WTC11 (cell line): Measurements from ENCODE around the gene FOXC1. TPM values are rescaled to one million over a fixed set of nuclear protein-coding genes. Genes with fewer than 3 reads are reported as not detected.

Experiments
- ATAC-seq: fragments of 200-7000 bp; cut with Tn5 transposase; 2 replicates; pipeline ENCODE4 v1.10.0; 2021; ENCODE audit warnings: mild to moderate bottlenecking, moderate library complexity
- CTCF ChIA-PET: fragments of 300-600 bp; sonication (Branson Sonifier 250); formaldehyde crosslinking; loops from one replicate; lab custom pipeline; 2021; ENCODE audit warnings: antibody characterized with exemption; lab: Charles Lee
- POLR2A ChIA-PET: fragments of 350-600 bp; sonication (Branson Sonifier 250); formaldehyde crosslinking; loops from one replicate; lab custom pipeline; 2021; ENCODE audit warnings: antibody characterized with exemption; lab: Charles Lee
- DNase-seq: peaks from one replicate; pipeline ENCODE4 v3.0.0; 2021; ENCODE audit warnings: low spot score
- H3K27ac Mint-ChIP-seq: 2 replicates; pipeline ENCODE4 v1.8.0; 2021; ENCODE audit warnings: mixed read lengths
- H3K27me3 Mint-ChIP-seq: 2 replicates; pipeline ENCODE4 v1.8.0; 2021; ENCODE audit warnings: low read depth, mild to moderate bottlenecking, moderate library complexity, mixed read lengths
- H3K36me3 Mint-ChIP-seq: 2 replicates; pipeline ENCODE4 v1.8.0; 2021; ENCODE audit warnings: mixed read lengths
- H3K4me1 Mint-ChIP-seq: 2 replicates; pipeline ENCODE4 v1.8.0; 2022; ENCODE audit warnings: mixed read lengths
- H3K4me3 Mint-ChIP-seq: 2 replicates; pipeline ENCODE4 v1.8.0; 2021; ENCODE audit warnings: mild to moderate bottlenecking, moderate library complexity, mixed read lengths
- H3K9me3 Mint-ChIP-seq: 2 replicates; pipeline ENCODE4 v1.8.0; 2021; ENCODE audit warnings: mixed read lengths
- CREM ChIP-seq: sonication (generic); formaldehyde crosslinking; IDR thresholded peaks from 2 replicates; pipeline ENCODE4 v1.8.1; 2022; ENCODE audit warnings: mild to moderate bottlenecking, missing genetic modification reagents, moderate library complexity
- ESRRA ChIP-seq: sonication (generic); formaldehyde crosslinking; IDR thresholded peaks from 2 replicates; pipeline ENCODE4 v1.8.1; 2022; ENCODE audit warnings: mild to moderate bottlenecking, missing genetic modification reagents, borderline replicate concordance
- ETV6 ChIP-seq: sonication (generic); formaldehyde crosslinking; IDR thresholded peaks from 2 replicates; pipeline ENCODE4 v1.8.1; 2022; ENCODE audit warnings: mild to moderate bottlenecking, missing genetic modification reagents
- HMGA2 ChIP-seq: fragments of 250-450 bp; sonication (Bioruptor Pico); IDR thresholded peaks from 2 replicates; pipeline ENCODE4 v1.4.0; 2021; ENCODE audit warnings: mild to moderate bottlenecking, moderate library complexity
- OVOL2 ChIP-seq: fragments of 250-450 bp; sonication (Bioruptor Pico); IDR thresholded peaks from 2 replicates; pipeline ENCODE4 v1.9.0; 2021; ENCODE audit warnings: mild to moderate bottlenecking, borderline replicate concordance
- TEAD1 ChIP-seq: sonication (generic); formaldehyde crosslinking; IDR thresholded peaks from 2 replicates; pipeline ENCODE4 v1.8.0; 2022; ENCODE audit warnings: mild to moderate bottlenecking, missing genetic modification reagents
- TP53 ChIP-seq: sonication (generic); formaldehyde crosslinking; IDR thresholded peaks from 2 replicates; pipeline ENCODE4 v1.8.1; 2023; ENCODE audit warnings: mild to moderate bottlenecking, missing genetic modification reagents
- total RNA-seq: library from RNA; stranded (reverse); gene quantifications from 3 replicates; pipeline ENCODE4 v1.2.3, GENCODE V29; 2021
- TF ChIP-seq, protein P1 (sequence below): fragments of 250-450 bp; sonication (Bioruptor Pico); IDR thresholded peaks from 2 replicates; pipeline ENCODE4 v1.9.0; 2021; ENCODE audit warnings: mild to moderate bottlenecking
- TF ChIP-seq, protein P2 (sequence below): sonication (generic); formaldehyde crosslinking; IDR thresholded peaks from 2 replicates; pipeline ENCODE4 v1.8.0; 2022; ENCODE audit warnings: missing genetic modification reagents
- TF ChIP-seq, protein P3 (sequence below): sonication (generic); formaldehyde crosslinking; IDR thresholded peaks from 2 replicates; pipeline ENCODE4 v1.8.0; 2022; ENCODE audit warnings: mild to moderate bottlenecking, missing genetic modification reagents
- TF ChIP-seq, protein P4 (sequence below): sonication (generic); formaldehyde crosslinking; IDR thresholded peaks from 2 replicates; pipeline ENCODE4 v1.8.1; 2022; ENCODE audit warnings: mild to moderate bottlenecking, missing genetic modification reagents, moderate library complexity, borderline replicate concordance
- TF ChIP-seq, protein P5 (sequence below): sonication (generic); formaldehyde crosslinking; IDR thresholded peaks from 2 replicates; pipeline ENCODE4 v1.8.0; 2023; ENCODE audit warnings: mild to moderate bottlenecking, missing genetic modification reagents
- TF ChIP-seq, protein P6 (sequence below): sonication (generic); formaldehyde crosslinking; IDR thresholded peaks from 2 replicates; pipeline ENCODE4 v1.8.0; 2022; ENCODE audit warnings: mild to moderate bottlenecking, missing genetic modification reagents
- TF ChIP-seq, protein P7 (sequence below): fragments of 250-450 bp; sonication (Bioruptor Pico); conservative IDR thresholded peaks from 2 replicates; pipeline ENCODE4 v1.9.0; 2021; ENCODE audit warnings: mild to moderate bottlenecking
- TF ChIP-seq, protein P8 (sequence below): sonication (generic); formaldehyde crosslinking; IDR thresholded peaks from 2 replicates; pipeline ENCODE4 v1.8.1; 2023; ENCODE audit warnings: mild to moderate bottlenecking, missing genetic modification reagents, borderline replicate concordance
- TF ChIP-seq, protein P9 (sequence below): sonication (generic); formaldehyde crosslinking; conservative IDR thresholded peaks from 2 replicates; pipeline ENCODE4 v1.8.1; 2022; ENCODE audit warnings: mild to moderate bottlenecking, missing genetic modification reagents

Gene FOXC1
- total RNA-seq, 1 experiment from 2014 or later = 10.7 TPM

DNA sequence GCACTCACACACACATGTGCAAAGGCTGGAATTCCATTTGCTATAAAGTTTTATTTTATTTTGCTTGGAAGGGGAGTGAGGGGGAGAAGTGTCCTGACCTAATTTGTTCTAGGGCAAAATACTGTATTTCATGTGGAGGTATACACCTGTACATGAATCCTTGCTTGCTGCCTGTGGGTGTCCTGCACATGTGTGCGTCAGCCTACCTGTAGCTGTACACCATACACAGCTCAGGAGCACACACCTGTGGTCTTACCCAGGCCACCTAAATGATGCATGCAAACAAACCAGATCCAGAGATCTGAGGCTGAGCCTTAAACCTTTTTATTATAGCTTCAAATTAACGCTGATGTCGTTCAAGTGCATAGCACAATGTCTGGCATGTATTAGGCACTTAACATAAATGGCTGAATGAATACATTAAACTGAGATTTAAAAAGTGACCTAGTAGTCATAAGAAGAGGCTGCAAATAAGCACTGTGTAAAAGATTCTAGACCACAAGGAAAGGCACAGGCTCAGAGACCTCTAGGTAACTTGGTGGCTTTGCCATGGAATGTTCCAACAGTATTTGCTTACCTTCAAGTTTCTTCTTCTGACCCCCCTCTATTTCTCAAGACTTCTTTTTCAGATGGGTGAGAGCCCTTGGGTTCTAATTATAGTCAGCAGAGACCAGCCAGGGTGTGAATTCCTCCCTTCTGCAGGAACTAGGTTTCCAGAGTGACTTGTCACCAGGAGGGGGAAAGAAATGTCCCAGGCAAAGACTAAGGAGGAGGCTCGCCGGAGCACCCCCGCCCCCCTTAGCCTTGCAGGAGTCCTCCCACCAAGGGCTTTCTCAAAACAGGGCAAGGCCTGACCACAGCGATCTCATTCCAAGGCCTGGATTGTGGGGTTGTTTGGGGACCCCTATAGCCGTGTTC lies 13.4 kb downstream of the FOXC1 start (continued):
- TF ChIP-seq, protein P1, sequence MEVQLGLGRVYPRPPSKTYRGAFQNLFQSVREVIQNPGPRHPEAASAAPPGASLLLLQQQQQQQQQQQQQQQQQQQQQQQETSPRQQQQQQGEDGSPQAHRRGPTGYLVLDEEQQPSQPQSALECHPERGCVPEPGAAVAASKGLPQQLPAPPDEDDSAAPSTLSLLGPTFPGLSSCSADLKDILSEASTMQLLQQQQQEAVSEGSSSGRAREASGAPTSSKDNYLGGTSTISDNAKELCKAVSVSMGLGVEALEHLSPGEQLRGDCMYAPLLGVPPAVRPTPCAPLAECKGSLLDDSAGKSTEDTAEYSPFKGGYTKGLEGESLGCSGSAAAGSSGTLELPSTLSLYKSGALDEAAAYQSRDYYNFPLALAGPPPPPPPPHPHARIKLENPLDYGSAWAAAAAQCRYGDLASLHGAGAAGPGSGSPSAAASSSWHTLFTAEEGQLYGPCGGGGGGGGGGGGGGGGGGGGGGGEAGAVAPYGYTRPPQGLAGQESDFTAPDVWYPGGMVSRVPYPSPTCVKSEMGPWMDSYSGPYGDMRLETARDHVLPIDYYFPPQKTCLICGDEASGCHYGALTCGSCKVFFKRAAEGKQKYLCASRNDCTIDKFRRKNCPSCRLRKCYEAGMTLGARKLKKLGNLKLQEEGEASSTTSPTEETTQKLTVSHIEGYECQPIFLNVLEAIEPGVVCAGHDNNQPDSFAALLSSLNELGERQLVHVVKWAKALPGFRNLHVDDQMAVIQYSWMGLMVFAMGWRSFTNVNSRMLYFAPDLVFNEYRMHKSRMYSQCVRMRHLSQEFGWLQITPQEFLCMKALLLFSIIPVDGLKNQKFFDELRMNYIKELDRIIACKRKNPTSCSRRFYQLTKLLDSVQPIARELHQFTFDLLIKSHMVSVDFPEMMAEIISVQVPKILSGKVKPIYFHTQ = no peak
- TF ChIP-seq, protein P2, sequence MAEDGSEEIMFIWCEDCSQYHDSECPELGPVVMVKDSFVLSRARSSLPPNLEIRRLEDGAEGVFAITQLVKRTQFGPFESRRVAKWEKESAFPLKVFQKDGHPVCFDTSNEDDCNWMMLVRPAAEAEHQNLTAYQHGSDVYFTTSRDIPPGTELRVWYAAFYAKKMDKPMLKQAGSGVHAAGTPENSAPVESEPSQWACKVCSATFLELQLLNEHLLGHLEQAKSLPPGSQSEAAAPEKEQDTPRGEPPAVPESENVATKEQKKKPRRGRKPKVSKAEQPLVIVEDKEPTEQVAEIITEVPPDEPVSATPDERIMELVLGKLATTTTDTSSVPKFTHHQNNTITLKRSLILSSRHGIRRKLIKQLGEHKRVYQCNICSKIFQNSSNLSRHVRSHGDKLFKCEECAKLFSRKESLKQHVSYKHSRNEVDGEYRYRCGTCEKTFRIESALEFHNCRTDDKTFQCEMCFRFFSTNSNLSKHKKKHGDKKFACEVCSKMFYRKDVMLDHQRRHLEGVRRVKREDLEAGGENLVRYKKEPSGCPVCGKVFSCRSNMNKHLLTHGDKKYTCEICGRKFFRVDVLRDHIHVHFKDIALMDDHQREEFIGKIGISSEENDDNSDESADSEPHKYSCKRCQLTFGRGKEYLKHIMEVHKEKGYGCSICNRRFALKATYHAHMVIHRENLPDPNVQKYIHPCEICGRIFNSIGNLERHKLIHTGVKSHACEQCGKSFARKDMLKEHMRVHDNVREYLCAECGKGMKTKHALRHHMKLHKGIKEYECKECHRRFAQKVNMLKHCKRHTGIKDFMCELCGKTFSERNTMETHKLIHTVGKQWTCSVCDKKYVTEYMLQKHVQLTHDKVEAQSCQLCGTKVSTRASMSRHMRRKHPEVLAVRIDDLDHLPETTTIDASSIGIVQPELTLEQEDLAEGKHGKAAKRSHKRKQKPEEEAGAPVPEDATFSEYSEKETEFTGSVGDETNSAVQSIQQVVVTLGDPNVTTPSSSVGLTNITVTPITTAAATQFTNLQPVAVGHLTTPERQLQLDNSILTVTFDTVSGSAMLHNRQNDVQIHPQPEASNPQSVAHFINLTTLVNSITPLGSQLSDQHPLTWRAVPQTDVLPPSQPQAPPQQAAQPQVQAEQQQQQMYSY (CRISPR knock-in tag) = no peak
- TF ChIP-seq, protein P3, sequence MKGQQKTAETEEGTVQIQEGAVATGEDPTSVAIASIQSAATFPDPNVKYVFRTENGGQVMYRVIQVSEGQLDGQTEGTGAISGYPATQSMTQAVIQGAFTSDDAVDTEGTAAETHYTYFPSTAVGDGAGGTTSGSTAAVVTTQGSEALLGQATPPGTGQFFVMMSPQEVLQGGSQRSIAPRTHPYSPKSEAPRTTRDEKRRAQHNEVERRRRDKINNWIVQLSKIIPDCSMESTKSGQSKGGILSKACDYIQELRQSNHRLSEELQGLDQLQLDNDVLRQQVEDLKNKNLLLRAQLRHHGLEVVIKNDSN = no peak
- TF ChIP-seq HMGA2 (CRISPR knock-in tag) = no peak
- TF ChIP-seq, protein P4, sequence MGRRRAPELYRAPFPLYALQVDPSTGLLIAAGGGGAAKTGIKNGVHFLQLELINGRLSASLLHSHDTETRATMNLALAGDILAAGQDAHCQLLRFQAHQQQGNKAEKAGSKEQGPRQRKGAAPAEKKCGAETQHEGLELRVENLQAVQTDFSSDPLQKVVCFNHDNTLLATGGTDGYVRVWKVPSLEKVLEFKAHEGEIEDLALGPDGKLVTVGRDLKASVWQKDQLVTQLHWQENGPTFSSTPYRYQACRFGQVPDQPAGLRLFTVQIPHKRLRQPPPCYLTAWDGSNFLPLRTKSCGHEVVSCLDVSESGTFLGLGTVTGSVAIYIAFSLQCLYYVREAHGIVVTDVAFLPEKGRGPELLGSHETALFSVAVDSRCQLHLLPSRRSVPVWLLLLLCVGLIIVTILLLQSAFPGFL (CRISPR knock-in tag) = no peak
- TF ChIP-seq, protein P5, sequence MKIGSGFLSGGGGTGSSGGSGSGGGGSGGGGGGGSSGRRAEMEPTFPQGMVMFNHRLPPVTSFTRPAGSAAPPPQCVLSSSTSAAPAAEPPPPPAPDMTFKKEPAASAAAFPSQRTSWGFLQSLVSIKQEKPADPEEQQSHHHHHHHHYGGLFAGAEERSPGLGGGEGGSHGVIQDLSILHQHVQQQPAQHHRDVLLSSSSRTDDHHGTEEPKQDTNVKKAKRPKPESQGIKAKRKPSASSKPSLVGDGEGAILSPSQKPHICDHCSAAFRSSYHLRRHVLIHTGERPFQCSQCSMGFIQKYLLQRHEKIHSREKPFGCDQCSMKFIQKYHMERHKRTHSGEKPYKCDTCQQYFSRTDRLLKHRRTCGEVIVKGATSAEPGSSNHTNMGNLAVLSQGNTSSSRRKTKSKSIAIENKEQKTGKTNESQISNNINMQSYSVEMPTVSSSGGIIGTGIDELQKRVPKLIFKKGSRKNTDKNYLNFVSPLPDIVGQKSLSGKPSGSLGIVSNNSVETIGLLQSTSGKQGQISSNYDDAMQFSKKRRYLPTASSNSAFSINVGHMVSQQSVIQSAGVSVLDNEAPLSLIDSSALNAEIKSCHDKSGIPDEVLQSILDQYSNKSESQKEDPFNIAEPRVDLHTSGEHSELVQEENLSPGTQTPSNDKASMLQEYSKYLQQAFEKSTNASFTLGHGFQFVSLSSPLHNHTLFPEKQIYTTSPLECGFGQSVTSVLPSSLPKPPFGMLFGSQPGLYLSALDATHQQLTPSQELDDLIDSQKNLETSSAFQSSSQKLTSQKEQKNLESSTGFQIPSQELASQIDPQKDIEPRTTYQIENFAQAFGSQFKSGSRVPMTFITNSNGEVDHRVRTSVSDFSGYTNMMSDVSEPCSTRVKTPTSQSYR (CRISPR knock-in tag) = no peak
- no peak for TF ChIP-seq TP53

DNA sequence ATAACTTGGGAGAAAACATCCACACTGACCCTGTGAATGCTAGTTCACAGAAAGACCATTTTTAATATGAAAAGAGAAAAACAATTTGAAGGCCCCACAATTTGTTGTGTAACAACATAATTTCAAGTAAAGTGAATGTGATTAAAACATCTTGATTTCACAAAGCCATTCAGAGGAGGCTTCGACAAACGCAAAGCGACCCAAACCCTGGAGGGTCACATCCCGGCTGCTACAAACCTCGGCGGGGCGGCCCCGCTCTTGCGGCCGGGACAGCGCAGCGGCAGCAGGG lies 14.0 kb downstream of the FOXC1 start:
- CTCF ChIA-PET = interaction anchor here (1.2 to 3.5 kb wide), 4 partner anchors 12 to 28 kb away, joined by 4 to 19 read pairs (median 5); no protein-coding TSS in a partner anchor
- H3K4me3 Mint-ChIP-seq = peak overlapping the region; percentile 63
- H3K9me3 Mint-ChIP-seq = no peaks in the 10 kb centered on the region
- H3K27ac Mint-ChIP-seq = no peak overlapping the region
- H3K27me3 Mint-ChIP-seq = peaks cover 99% of the 10 kb centered on the region
- ATAC-seq = no peak
- H3K36me3 Mint-ChIP-seq = no peaks in the 10 kb centered on the region
- H3K4me1 Mint-ChIP-seq = peaks cover 26% of the 10 kb centered on the region
- POLR2A ChIA-PET = interaction anchor here (0.9 kb wide), 1 partner anchor 9 kb away, joined by 3 read pairs; no protein-coding TSS in a partner anchor
- no peak for DNase-seq
- TF ChIP-seq, protein P6, sequence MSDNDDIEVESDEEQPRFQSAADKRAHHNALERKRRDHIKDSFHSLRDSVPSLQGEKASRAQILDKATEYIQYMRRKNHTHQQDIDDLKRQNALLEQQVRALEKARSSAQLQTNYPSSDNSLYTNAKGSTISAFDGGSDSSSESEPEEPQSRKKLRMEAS (CRISPR knock-in tag) = no peak
- no peak for TF ChIP-seq ESRRA (CRISPR knock-in tag)
- TF ChIP-seq, protein P7, sequence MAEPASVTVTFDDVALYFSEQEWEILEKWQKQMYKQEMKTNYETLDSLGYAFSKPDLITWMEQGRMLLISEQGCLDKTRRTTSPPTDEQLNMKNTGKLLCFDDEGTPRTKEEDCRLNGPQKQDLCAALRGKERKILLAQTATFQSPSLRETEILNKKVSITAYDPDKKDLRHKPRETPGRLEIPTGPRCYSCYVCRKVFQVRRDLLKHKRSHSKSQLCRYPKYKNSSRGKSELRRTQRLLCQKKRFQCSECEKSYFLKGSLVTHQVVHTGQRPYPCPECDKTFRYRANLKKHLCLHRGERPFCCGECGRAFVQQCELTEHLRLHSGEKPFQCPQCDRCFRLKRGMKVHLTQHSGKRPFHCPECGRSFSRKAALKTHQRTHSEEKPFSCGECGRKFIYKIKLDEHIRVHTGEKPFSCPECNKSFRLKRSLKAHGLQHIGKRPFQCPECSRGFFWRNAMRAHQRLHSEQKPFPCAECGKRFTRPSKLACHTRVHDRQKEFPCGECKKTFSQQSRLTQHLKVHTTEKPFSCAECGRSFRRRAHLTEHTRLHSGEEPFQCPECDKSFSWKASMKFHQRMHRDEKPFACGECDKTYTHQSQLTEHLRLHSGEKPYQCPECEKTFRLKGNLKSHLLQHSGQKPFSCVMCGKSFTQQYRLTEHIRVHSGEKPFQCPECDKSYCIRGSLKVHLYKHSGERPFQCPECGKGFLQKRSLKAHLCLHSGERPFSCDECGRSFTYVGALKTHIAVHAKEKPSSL (CRISPR knock-in tag) = no peak
- no peak for TF ChIP-seq ETV6 (CRISPR knock-in tag)
- TF ChIP-seq CREM (CRISPR knock-in tag) = no peak
- no peak for TF ChIP-seq OVOL2 (CRISPR knock-in tag)
- TF ChIP-seq TEAD1 (CRISPR knock-in tag) = no peak
- TF ChIP-seq, protein P8, sequence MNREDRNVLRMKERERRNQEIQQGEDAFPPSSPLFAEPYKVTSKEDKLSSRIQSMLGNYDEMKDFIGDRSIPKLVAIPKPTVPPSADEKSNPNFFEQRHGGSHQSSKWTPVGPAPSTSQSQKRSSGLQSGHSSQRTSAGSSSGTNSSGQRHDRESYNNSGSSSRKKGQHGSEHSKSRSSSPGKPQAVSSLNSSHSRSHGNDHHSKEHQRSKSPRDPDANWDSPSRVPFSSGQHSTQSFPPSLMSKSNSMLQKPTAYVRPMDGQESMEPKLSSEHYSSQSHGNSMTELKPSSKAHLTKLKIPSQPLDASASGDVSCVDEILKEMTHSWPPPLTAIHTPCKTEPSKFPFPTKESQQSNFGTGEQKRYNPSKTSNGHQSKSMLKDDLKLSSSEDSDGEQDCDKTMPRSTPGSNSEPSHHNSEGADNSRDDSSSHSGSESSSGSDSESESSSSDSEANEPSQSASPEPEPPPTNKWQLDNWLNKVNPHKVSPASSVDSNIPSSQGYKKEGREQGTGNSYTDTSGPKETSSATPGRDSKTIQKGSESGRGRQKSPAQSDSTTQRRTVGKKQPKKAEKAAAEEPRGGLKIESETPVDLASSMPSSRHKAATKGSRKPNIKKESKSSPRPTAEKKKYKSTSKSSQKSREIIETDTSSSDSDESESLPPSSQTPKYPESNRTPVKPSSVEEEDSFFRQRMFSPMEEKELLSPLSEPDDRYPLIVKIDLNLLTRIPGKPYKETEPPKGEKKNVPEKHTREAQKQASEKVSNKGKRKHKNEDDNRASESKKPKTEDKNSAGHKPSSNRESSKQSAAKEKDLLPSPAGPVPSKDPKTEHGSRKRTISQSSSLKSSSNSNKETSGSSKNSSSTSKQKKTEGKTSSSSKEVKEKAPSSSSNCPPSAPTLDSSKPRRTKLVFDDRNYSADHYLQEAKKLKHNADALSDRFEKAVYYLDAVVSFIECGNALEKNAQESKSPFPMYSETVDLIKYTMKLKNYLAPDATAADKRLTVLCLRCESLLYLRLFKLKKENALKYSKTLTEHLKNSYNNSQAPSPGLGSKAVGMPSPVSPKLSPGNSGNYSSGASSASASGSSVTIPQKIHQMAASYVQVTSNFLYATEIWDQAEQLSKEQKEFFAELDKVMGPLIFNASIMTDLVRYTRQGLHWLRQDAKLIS (CRISPR knock-in tag) = no peak
- TF ChIP-seq, protein P9, sequence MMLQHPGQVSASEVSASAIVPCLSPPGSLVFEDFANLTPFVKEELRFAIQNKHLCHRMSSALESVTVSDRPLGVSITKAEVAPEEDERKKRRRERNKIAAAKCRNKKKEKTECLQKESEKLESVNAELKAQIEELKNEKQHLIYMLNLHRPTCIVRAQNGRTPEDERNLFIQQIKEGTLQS (CRISPR knock-in tag) = no peak
